Measurements from ENCODE around the gene INSRR. TPM values are rescaled to one million over a fixed set of nuclear protein-coding genes. Genes with fewer than 3 reads are reported as not detected.

The INSRR gene
- total and polyA plus RNA-seq, 2 of the 4 experiments (the other 2 are of a cell fraction) = not detected

DNA sequence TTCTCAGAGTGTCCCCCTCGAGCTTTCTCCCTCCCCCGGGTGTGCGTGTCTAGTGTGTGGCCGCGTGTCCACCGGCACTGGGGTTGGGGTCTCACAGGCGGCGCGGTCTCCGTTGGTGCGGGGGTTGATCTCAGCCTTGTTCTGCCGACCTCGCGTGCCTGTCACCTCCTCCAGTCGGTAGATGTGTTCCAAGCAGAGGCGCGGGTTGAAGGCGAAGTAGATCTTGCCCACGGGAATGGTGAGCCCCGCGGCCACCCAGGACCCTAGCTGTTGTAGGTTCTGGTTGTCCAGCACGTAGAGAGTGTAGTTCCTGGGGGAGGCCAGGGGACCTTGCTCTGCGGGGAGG lies 9.8 kb downstream of the INSRR start:
- H3K27me3 ChIP-seq (ENCODE audit: control insufficient read depth, insufficient read depth, low read length) = peaks cover 87% of the 10 kb centered on the region
- no peak overlapping the region for H3K18ac ChIP-seq (ENCODE audit: low read depth, low read length)
- no peak overlapping the region for H2BK20ac ChIP-seq (ENCODE audit: low read depth, low read length)

More for the DNA sequence above, 9.8 kb downstream of the INSRR start:
- intact Hi-C loops (cut with micrococcal nuclease) = no loop called here
- H3K4ac ChIP-seq (ENCODE audit: low read depth, low read length) = no peak overlapping the region
- in situ Hi-C loops (cut with MboI; ENCODE audit: low sequenced_read_pairs) = no loop called here
- peaks cover 3% of the 10 kb centered on the region; the same call in 1 of the 2 replicates for H3K4me1 ChIP-seq (ENCODE audit: control insufficient read depth, insufficient read depth, low read length)
- CTCF ChIA-PET = interaction anchor here (1.7 kb wide), 1 partner anchor 11 kb away, joined by 11 read pairs; the partner anchor contains the start of genes INSRR and NTRK1
- no peak overlapping the region for H2AK5ac ChIP-seq (ENCODE audit: low read depth, low read length)
- H3K79me1 ChIP-seq (ENCODE audit: low read depth in 1 of 2, low read length in 2 of 2) = no peaks in the 10 kb centered on the region
- no TSS peak for BruUV-seq (replicated peaks)
- H4K8ac ChIP-seq (ENCODE audit: low read depth in 2 of 2, low read length in 2 of 2) = no peak overlapping the region
- no peaks in the 10 kb centered on the region for H3K9me1 ChIP-seq (ENCODE audit: insufficient read depth, low read length)
- H3K4me3 ChIP-seq (ENCODE audit: insufficient read depth, low read depth, low read length) = no peak overlapping the region
- no peak overlapping the region for H4K91ac ChIP-seq (ENCODE audit: insufficient read depth, low read depth, low read length)
- H3K14ac ChIP-seq (replicated peaks; ENCODE audit: low read depth, low read length) = no peak overlapping the region
- WGBS, 2 experiments (ENCODE audit: extremely low coverage in 2 of 2, insufficient read length in 1 of 2) = 6% methylated on average over 7 of the region's 23 CpGs; no CpG with 5 or more reads in 1 of the 2 experiments
- POLR2A ChIA-PET (ENCODE audit: unreplicated experiment) = no interaction called here
- DNase-seq (no peak), ATAC-seq (ENCODE audit: low read depth) (no peak)
- TF ChIP-seq RCOR1 (IDR thresholded peaks at IDR 0.05; ENCODE audit: insufficient replicate concordance, low read length) (no peak), MAZ (IDR thresholded peaks at IDR 0.05; ENCODE audit: borderline replicate concordance, low read depth, low read length) (no peak), RAD21 (IDR thresholded peaks at IDR 0.05; ENCODE audit: low read length) (no peak), BHLHE40 (IDR thresholded peaks at IDR 0.05; ENCODE audit: low read depth, low read length) (no peak), POLR2A (IDR thresholded peaks at IDR 0.05; ENCODE audit: low read depth, low read length) (no peak), RFX5 (IDR thresholded peaks at IDR 0.05; ENCODE audit: low read depth, low read length) (no peak), NFE2L2 (IDR thresholded peaks at IDR 0.05; ENCODE audit: low read depth, low read length) (no peak), CEBPB (IDR thresholded peaks at IDR 0.05; ENCODE audit: low read depth, low read length) (no peak), MAFK (IDR thresholded peaks at IDR 0.05; ENCODE audit: low read depth, low read length) (no peak), FOS (IDR thresholded peaks at IDR 0.05; ENCODE audit: low read depth, low read length) (no peak), MXI1 (IDR thresholded peaks at IDR 0.05; ENCODE audit: borderline replicate concordance, low read depth, low read length) (no peak)
- H3K4me2 ChIP-seq (ENCODE audit: low read depth, low read length) = no peak overlapping the region
- H3K27ac ChIP-seq (ENCODE audit: insufficient read depth, low read length) = no peak overlapping the region
- no peaks in the 10 kb centered on the region for H3K36me3 ChIP-seq (ENCODE audit: control insufficient read depth, insufficient read depth, low read length)
- H2BK15ac ChIP-seq (ENCODE audit: low read depth, low read length) = no peak overlapping the region
- H2AK9ac ChIP-seq (replicated peaks; ENCODE audit: low read depth, low read length, poor library complexity) = no peak overlapping the region
- no peak overlapping the region for H3K56ac ChIP-seq (ENCODE audit: extremely low read depth, insufficient read depth, low read length)
- H3K9me3 ChIP-seq (ENCODE audit: control insufficient read depth, insufficient read depth, low read length) = no peaks in the 10 kb centered on the region; the same call in 1 of the 2 replicates
- H2BK5ac ChIP-seq (ENCODE audit: low read depth, low read length, poor library complexity, severe bottlenecking) = no peak overlapping the region
- peak overlapping the region; percentile 11 for H2AFZ ChIP-seq (replicated peaks; ENCODE audit: low read length, poor library complexity)
- H4K20me1 ChIP-seq (ENCODE audit: insufficient read depth, low read length) = peaks cover 4% of the 10 kb centered on the region; the same call in 1 of the 2 replicates
- no peak overlapping the region for H2BK120ac ChIP-seq (ENCODE audit: low read depth, low read length)
- H3K23ac ChIP-seq (ENCODE audit: low read depth, low read length) = no peak overlapping the region
- H4K5ac ChIP-seq (ENCODE audit: low read depth, low read length) = no peak overlapping the region
- dilution Hi-C loops (cut with HindIII; ENCODE audit: low sequenced_read_pairs, unreplicated experiment) = no loop called here
- no peak overlapping the region for H3K9ac ChIP-seq (ENCODE audit: low read depth, low read length)

Measured in IMR-90 (cell line).